ENCODE data around the gene KHNYN. TPM values are rescaled to one million over a fixed set of nuclear protein-coding genes. Genes with fewer than 3 reads are reported as not detected.
"Not testable (repeated sequence)": the region's sequence is repeated elsewhere in the genome, so short reads cannot be mapped to it uniquely, and the experiment has no call there.

KHNYN gene
- total RNA-seq, result 56.6 TPM

DNA sequence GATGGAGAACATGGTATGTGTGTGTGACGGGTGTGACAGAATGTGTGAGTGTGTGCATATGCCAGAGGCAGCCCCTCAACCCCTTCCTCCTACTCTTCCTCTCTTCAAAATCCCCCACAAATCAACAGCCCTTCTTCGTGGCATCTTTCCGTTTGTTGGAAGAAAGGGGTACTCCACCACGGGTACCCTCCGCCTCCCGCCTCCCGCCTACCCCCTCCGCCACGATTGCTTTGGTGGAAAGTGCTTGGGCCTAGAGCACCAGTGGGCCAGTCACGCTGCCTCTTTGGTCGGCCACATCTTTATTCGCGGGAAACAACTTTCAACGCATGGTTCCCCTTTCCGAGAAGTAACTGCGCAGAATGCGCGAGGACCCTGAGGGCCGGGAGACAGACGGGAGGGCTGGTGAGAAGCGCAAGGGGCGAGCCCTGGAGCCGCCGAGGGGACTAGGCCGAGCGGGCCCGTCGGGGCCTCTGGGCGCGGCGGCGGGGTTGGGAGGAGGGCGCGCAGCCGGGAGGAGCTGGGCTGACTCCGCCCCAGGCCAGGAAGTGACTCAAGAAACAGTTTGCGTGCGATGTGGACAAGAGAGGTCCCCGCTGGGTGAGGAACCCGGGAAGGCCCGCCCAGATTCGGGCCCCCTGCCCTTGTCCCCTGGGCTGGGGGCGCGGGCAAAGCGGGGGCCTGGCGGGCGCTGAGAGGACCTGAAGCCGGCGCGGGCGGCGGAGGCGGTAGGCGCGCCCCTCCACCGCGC, at the start of gene KHNYN, which contains the start of gene CBLN3:
Gene KHNYN, plus strand, starts transcription at position 560 of the 748 bp plus-strand sequence. CDS start 777 bp downstream, outside the sequence.
Gene CBLN3, minus strand, starts transcription at position 274 of the 748 bp plus-strand sequence. CDS start 614 bp downstream, outside the sequence.
- peak; percentile 97 for DNase-seq

DNA sequence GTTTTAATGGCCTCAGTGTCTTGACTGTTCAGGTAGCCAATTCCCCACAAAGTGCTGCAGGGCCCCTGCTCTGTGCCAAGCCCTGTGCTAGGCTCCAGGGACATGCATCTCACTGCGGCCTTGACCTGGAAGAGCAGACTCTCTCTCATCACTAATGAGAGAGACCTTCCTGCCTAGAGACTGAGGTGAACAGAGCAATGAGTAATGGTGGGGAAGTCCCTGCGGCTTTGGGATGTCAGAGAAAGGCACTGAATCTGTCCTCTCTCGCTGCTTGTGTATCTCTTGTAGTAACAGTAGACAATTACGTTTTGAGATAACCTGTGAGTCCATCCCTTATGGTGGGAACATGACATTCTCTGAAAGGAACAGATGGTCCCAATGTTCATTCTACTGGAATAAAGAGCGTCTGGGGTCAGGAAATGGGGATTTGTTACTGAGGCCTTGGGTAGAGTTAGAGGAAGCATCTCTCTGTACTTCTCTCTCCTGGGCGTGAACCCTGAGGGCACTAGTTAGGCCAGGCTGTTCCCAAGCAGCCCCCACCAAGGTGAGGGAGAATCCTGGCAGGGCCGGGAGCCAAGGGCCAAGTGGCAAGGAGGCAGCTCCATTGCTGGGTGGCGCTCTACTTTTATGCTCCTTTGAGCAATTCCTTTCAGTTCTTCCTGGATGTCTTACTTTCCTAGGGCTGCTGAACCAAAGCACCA, 48.2 kb upstream of the KHNYN start:
- DNase-seq, result no peak

DNA sequence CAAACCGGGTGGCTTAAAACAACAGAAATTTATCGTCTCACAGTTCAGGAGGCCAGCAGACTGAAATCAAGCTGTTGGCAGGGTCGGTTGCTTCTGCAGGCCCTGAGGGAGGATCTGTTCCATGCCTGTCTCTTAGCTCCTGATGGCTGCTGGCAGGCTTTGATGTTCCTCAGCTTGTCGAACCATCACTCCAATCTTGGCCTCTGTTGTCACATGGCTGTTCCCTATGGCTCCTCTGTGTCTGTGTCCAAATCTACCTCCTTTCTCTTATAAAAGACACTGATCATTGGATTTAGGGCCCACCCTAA, 47.7 kb upstream of the KHNYN start:
- no peak for DNase-seq

DNA sequence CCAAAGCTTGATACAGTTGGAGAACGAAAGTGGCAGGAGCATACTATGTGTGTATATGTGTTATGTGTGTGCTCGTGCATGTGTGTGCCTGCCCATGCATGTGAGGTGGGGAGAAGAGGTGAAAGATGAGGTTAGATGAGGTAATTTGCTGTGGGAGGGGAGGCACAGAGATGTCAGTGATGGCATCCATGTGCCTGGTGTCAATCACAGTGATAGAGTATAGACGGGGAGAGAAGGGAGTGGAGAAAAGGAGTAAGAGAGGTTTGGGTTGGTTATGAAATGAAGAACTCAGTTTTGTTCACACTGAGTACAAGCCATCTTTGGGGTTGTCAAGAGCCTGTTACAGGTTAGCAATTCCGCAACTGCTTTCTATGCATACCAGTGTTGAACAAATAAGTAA, 45.6 kb upstream of the KHNYN start:
- DNase-seq, result no peak

DNA sequence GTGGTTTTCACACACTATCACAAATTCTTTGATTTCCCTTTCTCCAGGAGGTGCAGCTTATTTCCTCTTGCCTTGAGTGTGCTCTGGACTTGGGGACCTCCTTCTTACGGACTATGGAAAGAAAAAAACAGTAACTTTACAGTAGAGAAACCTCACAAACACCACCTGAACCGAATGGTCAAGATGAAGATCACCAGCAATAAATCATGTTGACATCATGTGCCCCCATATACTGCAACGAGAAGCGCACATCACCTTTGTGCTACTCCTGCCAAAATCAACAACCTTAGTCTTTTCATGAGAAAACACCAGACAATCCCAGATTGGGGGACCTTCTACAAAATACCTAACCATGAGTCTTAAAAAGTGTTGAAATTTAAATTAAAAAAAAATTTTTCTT, 44.2 kb upstream of the KHNYN start:
- DNase-seq, result no peak

DNA sequence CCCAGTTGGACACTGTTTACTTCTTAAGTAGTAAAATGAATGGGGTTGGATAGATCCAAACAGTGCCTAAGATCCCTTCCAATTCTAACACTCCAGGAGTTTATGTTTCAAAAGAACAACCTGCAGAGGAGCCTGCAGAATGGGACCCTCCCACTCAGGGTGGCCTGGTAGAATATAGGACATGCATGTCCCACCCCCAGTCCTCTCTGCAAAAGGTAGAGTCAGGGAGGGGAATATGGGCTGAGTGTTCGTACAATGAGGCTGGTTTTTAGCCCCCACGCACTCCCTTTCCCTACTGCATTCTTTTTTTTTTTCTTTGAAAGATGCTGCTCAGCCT, 42.8 kb upstream of the KHNYN start:
- DNase-seq, result no peak

DNA sequence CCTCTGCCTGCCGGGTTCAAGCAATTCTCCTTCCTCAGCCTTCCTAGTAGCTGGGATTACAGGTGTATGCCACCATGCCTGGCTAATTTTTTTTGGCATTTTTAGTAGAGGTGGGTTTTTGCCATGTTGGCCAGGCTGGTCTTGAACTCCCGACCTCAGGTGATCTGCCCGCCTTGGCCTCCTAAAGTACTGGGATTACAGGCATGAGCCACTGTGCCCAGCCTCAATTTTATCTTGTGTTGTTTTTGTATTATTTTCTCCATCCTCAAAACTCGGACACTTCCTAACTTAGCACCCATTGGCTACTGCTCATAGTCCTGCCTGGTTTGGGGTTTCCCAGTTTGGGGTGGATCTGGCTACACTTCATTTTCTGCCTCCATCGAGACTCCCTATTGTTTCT, 42.2 kb upstream of the KHNYN start:
- not testable (repeated sequence) for DNase-seq

DNA sequence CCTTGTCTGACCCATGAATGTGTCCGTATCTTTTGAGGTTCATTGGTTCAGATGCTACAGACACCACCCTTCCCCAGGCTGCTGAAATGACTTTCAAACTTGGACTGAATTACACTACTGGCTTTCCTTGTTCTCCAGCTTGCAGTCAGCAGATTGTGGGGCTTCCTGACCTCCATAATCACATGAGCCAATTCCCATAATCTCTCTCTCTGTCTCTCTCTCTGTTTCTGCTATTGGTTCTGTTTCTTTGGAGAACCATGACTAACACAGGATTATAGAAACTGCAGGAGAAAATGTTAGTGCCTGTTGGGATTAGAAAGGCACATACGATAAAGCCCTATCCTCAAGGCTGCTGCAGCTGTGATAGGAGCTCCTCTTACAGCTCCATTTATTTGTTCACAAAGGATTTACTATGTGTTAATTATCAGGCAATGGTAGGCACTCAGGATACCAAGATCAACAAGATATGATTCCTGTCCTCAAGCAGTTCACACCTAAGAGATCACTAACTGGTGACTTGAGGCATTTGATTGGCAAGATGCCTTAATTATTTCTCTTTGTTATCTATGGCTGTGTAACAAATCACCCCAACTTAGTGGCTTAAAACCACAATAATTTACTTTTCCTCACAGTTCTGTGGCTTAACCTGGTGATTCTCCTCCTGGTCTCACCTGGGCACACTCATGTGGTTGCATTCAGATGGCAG, 41.1 kb upstream of the KHNYN start:
- DNase-seq, result peak; percentile 62

DNA sequence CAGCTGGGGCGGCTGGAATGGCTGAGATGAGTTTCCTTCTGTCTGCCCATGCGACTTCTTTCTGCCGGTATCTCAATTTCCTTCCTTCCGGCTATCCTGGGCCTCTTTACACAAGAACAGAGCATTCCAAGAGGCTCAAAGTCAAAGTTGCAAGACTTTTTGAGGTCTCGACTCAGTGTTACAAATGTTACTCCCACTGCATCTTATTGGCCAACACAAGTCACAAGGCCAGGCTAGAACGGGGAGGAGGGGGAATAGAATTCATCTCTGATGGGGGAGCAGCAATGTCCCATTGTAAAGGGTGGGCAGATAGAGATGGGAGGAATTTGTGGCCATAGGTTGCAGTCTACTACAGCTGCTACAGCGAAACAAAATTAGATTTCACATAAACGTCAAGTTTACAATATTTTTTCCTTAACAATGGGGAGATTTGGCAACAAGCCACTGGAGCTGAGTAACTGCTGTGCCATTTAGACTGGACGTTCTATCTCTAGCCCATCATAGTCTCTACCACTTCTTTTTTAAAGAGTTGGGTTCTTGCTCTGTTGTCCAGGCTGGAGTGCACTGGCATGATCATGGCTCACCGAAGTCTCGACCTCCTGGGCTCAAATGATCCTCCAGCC, 40.4 kb upstream of the KHNYN start:
- DNase-seq, result no peak

DNA sequence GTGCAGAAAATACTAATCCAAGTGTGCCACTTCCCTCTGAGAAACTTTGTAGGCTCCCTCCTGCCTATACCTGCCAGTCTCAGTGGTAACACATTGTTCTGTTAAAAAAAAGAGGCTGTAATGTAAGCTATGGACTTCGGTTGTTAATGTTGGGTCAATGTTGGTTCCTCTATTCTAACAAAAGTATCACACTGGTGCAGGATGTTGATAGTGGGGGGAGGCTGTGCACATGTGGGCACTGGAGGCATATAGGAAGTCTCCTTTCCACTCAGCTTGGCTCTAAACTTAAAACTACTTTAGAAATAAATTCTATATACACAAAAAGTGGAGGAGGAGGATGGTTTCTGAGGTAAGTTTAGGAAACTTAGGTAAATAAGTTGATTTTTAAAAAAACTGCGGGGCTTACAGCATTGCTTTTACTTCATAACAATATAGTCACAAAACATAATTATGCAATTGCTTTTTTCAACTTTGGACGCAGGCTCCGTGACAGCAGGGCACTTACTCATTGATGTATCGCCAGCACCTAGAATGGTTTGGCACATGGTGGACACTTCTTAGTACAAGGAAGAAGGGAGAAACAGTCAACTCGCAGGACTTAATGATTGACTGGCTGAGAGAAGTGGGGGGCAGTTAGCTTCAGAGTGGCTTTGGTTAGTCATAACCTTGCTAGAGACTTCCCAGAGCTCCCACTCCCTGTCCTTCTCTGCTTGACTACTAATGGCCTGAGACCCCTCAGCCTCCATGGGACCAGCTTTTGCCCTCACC, 38.9 kb upstream of the KHNYN start:
- no peak for DNase-seq

DNA sequence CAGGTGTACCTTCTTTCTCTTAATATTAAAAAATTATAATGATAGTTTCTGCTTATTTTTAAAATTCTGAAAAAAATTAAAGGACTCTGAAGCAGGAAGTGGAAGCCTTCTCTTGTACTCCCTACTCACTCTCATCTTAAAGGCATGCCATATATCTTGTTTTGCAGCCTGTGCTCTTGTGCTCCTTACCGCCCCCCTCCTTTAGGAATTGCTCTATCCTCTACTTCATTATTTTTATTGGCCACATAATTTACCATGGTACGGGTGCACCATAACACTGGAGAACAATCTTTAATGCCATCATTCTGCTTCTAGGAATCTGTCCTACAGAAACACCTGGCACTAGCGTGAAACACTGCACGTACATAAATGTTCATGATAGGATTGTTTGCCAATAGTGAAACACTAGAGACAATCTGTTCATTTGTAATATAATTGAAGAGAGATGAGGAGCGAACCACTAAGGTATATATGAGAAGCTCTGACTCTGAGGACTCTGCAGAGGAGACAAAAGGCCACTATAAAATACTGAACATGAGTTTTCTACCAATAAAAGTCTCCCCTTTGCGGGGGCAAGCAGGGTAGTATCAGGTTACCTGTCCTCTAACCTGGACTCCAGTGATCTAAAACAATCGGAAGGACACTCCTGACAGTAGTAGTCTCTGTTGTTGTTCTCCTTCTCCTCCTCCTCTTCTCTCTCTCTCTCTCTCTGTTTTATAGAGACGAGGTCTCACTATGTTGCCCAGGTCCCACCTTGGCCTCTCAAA, 37.2 kb upstream of the KHNYN start:
- DNase-seq, result no peak

DNA sequence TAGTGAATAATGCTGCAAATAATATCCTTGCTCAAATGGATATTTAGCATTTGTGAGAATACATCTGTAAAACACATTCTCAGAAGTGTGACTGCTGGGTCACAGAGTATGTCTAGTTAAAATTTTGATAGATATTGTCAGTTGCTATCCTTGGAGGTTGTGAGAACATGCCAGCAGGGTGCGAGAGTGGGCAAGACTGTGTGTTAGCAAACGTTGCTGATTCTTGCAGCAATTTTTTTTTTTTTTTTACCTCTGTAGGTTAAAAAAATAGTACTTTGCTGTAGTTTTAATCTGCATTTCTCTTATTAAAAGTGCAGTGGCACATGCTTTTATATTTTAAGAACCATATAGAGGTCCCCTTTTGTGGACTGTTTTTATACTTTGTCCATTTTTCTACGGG, 35.5 kb upstream of the KHNYN start:
- no peak for DNase-seq

DNA sequence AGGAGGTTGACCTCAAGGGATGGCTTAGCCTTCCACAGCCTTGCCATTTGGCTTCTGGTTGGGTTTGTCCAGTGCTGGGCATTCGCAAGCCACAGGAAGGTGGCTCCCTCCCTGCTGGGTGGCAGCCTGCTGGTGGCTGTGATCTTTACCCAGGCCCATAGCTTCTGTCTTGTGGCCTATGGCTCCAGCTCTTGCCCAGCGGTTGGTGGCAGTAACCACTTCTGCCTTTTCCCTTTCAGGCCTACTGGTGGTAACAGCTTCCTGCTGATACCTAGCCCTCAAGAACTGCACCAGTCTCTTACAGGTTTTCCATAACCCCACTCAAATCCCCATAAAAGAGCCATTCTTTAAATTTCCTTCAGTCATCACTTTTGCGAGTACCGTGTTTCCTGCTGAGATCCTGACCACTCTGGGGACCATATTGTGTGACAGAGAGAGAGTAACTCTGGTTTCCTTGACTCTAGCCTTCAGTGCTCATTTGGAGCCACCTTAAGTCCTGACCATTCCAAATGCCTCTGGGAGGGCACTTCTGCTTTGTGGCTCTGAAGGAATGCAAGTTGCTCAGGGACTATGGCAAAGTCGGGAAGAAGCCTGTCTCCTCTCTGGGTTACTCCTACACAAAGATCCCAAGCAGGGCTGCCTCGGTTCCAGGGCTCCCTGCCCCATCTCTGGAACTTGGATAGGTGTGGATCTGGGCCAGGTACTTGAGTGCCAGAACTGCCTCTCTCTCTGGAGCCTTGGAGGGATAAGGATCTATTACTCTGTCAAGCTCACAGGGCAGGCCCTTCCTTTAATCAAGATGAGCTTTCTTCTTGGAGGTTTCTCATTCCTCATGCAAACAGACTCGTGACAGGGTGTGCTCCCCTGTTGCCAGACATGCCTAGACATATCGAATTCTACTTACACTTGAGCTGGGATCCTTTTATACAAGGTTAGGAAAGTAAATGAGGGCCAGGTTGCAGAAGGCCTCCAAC, 33.9 kb upstream of the KHNYN start:
- peak; percentile 57 for DNase-seq

DNA sequence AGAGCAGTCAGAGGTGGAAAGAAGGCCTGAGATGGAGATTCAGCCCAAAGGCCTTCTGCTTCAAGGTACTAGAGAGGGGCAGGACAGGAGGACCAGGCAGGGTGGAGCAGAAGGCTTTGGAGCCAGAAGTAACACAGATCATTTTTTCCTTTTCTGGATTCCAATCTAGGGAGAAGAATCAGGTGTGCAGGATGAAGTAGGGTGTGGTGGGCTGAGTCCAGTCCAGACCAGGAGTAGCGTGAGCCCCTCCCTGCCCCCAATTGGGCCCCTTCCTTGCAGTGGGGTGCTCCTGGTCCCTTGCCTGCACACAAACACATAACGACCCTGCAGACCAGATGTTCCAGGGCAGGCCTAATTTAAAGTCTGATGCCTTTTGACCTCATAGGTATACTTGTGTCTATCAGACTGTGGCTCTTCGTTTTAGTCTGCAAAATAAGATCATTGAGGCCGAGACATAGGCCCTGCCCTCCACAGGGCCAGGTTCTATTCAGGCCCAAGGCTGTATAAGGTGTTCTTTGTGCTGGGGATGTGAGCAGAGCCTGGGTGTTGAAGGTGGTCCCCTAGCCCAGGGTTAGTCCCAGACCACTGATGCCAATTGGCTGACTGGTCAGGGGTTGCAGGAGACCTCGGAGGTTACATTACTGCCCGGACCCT, 32.0 kb upstream of the KHNYN start:
- no peak for DNase-seq

DNA sequence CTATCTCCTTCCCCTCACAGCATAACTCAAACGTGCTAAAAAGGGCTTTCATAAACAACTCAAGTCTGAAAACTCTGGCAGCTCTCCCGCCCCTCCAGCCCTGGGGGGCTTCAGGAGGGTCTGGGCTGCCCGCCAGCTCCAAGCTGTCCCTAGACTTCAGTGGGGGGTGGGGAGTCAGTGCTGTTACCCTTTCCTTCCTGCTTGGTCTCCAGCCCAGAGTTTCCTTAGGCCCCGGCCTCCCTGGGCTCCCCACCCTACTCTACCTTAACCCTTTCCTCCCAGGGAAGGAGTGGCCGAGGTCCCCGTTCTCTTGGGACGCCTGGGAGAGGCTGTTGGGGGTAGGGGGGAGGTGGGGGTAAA, 31.5 kb upstream of the KHNYN start:
- DNase-seq, result peak; percentile 89

DNA sequence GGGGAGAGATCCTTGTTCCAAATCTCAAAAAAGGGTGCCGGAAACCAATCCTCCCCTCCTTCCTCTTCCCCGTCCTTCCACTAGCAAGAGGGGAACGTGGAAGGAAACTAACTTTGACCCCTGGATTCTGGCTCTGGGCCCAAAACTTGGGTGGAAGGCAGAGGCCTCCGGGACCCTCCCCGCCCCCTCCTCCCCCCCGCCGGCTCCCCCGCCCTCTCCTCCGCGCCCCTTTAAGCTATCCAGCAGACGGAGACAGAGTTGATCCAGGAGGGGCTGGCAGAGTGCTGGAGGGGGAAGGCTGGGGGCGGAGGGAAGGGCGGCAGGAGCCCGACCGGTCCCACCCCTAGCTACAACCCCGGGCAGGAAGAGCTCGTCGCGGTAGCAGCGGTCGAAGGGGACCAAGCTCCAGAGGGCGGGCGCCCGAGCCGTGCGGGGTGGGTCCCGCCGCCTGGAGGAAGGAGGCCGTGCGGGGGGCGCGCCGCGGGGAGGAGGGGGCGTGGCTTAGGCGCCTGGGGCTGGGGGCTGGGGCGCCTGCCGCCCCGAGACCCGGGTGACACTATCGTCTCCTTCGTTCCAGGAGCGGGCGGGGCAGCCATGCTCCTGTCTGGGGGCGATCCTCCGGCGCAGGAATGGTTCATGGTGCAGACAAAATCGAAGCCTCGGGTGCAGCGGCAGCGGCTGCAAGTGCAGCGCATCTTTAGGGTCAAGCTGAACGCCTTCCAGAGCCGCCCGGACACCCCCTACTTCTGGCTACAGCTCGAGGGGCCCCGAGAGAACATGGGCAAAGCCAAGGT, 30.9 kb upstream of the KHNYN start, which contains the start of gene NYNRIN:
Gene NYNRIN, plus strand, starts transcription at position 351 of the 794 bp plus-strand sequence. Its CDS starts 244 bp downstream, at position 595.
- peak; percentile 87 for DNase-seq

DNA sequence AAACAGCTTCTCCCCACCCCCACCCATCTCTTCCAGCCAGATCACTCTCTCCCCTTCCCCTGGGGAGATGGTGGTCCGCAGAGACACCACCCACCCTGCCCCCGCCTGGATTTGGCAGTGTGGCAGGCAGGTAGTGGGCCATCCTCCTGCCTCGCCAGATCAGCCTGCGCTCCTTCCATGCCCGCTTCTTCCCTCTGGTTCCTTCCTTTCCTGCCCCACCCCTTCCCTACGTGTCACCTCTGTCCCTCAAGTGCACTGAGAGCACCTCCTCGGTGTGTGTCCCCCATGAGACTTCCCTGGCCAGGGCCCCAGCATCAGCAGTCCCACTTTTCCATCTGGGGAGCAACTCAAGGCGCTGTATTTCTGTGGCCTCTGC, 30.3 kb upstream of the KHNYN start:
- DNase-seq, result no peak

DNA sequence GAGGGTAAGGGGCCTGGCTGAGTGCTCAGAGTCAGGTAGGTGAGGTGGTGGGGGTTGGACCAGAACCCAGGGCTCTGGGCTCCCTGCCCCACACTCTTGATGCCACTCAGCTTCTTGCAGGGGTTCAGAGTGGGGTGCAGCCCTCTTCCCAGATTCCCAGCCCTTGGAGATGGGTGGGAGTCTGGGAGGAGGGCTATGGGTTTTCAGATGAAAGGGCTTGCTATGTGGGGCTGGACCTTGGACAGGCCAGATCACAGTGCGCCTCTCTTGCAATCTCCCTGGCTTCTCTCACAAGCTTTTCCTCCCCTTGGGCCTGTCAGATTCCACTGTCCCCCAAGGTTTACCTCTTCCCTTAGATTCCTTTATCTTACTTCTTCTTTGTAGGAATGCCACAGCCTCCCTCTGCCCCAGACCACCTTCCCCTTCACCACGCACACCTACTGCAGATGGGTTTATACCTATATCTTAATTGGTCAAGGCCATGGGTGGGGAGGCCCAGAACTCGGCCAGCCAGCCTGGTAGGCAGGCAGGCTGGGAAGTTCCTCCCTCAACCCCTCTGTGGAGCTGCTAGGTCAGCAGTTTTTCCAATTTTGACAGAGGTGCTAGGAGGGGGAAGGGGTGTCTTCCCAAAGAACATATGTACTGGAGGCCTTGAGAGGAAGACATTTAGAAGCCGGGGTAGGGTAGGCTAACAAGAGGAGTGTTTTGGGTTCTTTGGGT, 29.6 kb upstream of the KHNYN start:
- no peak for DNase-seq
